ENCODE data around the gene CLDN10.

GRCh38 chr13:95588134-95588533 is 35.6 kb downstream of the CLDN10 start:
- TF ChIP-seq, protein P1, sequence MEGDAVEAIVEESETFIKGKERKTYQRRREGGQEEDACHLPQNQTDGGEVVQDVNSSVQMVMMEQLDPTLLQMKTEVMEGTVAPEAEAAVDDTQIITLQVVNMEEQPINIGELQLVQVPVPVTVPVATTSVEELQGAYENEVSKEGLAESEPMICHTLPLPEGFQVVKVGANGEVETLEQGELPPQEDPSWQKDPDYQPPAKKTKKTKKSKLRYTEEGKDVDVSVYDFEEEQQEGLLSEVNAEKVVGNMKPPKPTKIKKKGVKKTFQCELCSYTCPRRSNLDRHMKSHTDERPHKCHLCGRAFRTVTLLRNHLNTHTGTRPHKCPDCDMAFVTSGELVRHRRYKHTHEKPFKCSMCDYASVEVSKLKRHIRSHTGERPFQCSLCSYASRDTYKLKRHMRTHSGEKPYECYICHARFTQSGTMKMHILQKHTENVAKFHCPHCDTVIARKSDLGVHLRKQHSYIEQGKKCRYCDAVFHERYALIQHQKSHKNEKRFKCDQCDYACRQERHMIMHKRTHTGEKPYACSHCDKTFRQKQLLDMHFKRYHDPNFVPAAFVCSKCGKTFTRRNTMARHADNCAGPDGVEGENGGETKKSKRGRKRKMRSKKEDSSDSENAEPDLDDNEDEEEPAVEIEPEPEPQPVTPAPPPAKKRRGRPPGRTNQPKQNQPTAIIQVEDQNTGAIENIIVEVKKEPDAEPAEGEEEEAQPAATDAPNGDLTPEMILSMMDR (IDR thresholded peaks at IDR 0.05): no peak
- TF ChIP-seq POLR2A (IDR thresholded peaks at IDR 0.05): no peak
